ENCODE data around the gene AGXT2. TPM values are rescaled to one million over a fixed set of nuclear protein-coding genes. Genes with fewer than 3 reads are reported as not detected.

Gene AGXT2, protein sequence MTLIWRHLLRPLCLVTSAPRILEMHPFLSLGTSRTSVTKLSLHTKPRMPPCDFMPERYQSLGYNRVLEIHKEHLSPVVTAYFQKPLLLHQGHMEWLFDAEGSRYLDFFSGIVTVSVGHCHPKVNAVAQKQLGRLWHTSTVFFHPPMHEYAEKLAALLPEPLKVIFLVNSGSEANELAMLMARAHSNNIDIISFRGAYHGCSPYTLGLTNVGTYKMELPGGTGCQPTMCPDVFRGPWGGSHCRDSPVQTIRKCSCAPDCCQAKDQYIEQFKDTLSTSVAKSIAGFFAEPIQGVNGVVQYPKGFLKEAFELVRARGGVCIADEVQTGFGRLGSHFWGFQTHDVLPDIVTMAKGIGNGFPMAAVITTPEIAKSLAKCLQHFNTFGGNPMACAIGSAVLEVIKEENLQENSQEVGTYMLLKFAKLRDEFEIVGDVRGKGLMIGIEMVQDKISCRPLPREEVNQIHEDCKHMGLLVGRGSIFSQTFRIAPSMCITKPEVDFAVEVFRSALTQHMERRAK
- not detected for total RNA-seq
- 0.02 TPM for polyA plus RNA-seq
- long read RNA-seq, donor 1 = 0 reads
- long read RNA-seq, donor 2 = 0 reads
- long read RNA-seq, donor 3 = 0 reads
- long read RNA-seq, donor 4 = 0 reads
- long read RNA-seq, donor 5, partial matches to known transcripts = 0 of 2 reads
- long read RNA-seq, donor 5, other reads (novel, unspliced or antisense) = 0 of 2 reads
- long read RNA-seq, donor 6 = 0 reads
- long read RNA-seq, donor 7 = 0 reads
- long read RNA-seq, donor 8 = 0 reads
- long read RNA-seq, donor 9 = 0 reads
- long read RNA-seq, donor 10 = 0 reads

DNA sequence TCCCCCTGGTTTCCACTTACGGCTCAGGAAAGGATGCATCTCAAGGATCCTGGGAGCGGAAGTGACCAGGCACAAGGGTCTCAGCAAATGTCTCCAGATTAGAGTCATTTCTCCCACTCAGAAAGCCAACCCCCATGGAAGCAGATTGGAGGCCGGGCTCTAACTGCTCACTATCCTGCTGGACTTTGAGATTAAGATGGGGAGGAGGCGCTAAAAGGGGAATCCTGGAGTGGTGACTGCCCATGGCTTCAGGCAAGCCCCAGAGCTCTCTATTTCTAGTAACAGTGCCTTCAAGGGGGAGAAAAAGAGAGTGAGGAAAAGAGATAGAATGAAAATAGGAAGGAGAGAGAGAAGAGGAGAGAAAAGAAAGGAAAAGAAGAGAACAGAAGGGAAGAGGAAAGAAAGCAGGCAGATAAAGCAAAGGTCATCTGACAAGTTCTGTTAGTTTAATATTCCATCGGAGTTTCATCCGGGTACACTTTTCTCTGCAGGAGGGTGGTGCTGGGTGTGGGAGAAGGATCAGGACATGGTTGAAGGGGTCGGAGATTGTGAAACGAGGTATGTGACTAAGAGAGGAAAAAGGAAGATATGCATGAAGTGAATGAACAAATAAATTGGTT lies at the start of gene AGXT2:
Gene AGXT2, minus strand, starts transcription at position 165 of the 620 bp plus-strand sequence. Its CDS starts 57 bp downstream, at position 108.
- 86% methylated on average over 8 of the region's 8 CpGs for WGBS
- no peak within 1 kb of the TSS for H3K4me3 ChIP-seq (ENCODE audit: low read length in 2 of 2)

DNA sequence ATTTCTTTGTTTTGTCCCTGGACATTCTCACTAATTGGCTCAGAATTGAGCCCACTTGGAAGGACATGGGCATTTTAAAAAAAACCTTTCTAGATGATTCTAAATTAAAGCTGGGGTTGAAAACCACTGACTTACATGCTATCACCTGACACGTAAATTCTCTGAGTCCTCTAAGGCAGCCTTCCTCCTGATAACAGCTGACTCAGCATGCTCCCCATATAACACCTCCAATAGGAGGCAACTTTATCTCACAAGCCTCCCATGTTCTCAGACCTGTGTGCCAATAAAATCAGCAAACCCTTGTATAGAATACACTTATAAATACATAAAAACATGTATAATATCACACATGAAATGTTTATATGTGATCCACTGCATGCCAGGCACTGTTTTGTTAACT lies 49.2 kb upstream of the AGXT2 start:
- Histone ChIP-seq H3K27ac (ENCODE audit: low read depth in 1 of 2, low read length in 1 of 2) (no peak overlapping the region), H3K4me1 (ENCODE audit: control insufficient read depth in 2 of 2, insufficient read depth in 2 of 2, low read length in 2 of 2) (no peaks in the 10 kb centered on the region), H3K9me3 (ENCODE audit: control insufficient read depth in 2 of 2, insufficient read depth in 1 of 2, low read length in 1 of 2) (no peaks in the 10 kb centered on the region), H3K4me3 (ENCODE audit: low read length in 2 of 2) (no peak overlapping the region), H3K27me3 (ENCODE audit: control insufficient read depth in 2 of 2, insufficient read depth in 1 of 2, low read length in 1 of 2) (no peaks in the 10 kb centered on the region), H3K36me3 (ENCODE audit: control insufficient read depth in 2 of 2, insufficient read depth in 2 of 2, low read length in 1 of 2) (no peaks in the 10 kb centered on the region)
- 88% methylated on average over 1 of the region's 1 CpG for WGBS
- no peak for DNase-seq (ENCODE audit: low read depth in 6 of 9, low spot score in 9 of 9)

More for the DNA sequence above, at the start of gene AGXT2:
- Histone ChIP-seq H3K9me3 (ENCODE audit: control insufficient read depth in 2 of 2, insufficient read depth in 1 of 2, low read length in 1 of 2) (no peaks in the 10 kb centered on the region), H3K4me1 (ENCODE audit: control insufficient read depth in 2 of 2, insufficient read depth in 2 of 2, low read length in 2 of 2) (no peaks in the 10 kb centered on the region), H3K27me3 (ENCODE audit: control insufficient read depth in 2 of 2, insufficient read depth in 1 of 2, low read length in 1 of 2) (no peaks in the 10 kb centered on the region), H3K27ac (ENCODE audit: low read depth in 1 of 2, low read length in 1 of 2) (no peak within 1 kb of the TSS), H3K36me3 (ENCODE audit: control insufficient read depth in 2 of 2, insufficient read depth in 2 of 2, low read length in 1 of 2) (no peaks in the 10 kb centered on the region)
- DNase-seq (ENCODE audit: low read depth in 6 of 9, low spot score in 9 of 9) = no peak

DNA sequence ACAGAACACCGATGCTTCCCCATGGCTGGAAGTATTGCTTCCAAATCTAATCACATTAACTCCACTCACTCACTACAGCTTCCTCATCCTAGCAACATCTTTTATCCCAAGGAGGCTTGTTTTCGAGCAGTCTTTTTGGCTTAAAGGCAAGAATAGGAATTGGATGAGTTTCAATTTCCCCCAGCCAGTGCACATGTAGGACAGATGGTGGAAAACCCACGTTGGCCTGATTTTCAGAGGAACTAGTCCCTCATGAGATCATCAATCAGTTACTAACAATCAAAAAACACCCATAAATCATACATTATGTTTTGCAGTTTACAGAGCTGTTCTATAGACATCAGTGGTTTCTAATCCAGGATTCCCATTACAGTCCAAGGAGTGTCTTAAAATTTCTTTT lies 48.5 kb upstream of the AGXT2 start:
- no peak for DNase-seq (ENCODE audit: low read depth in 6 of 9, low spot score in 9 of 9)

DNA sequence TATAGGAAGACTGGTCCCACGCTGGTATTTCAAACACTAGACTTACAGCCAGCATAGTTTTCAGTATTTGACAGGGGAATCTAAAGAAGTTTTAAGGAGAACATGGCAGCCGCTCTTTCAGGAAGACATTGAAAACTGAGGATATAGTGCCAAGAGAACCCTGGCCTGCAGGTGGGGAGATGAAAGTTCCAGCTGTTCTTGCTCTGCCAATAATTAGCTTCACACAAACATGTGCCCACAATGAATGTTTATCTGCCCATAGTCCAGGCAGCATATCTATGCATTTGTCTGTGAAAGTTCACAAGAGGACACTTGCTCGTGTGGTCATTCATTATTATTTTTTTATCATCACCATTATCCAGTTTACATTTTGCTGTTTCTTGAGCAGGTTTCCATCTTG lies 47.6 kb upstream of the AGXT2 start:
- WGBS = 92% methylated on average over 3 of the region's 3 CpGs

More for the DNA sequence above, 48.5 kb upstream of the AGXT2 start:
- Histone ChIP-seq H3K4me3 (ENCODE audit: low read length in 2 of 2) (no peak overlapping the region), H3K27ac (ENCODE audit: low read depth in 1 of 2, low read length in 1 of 2) (no peak overlapping the region), H3K36me3 (ENCODE audit: control insufficient read depth in 2 of 2, insufficient read depth in 2 of 2, low read length in 1 of 2) (no peaks in the 10 kb centered on the region), H3K4me1 (ENCODE audit: control insufficient read depth in 2 of 2, insufficient read depth in 2 of 2, low read length in 2 of 2) (no peaks in the 10 kb centered on the region), H3K9me3 (ENCODE audit: control insufficient read depth in 2 of 2, insufficient read depth in 1 of 2, low read length in 1 of 2) (no peaks in the 10 kb centered on the region), H3K27me3 (ENCODE audit: control insufficient read depth in 2 of 2, insufficient read depth in 1 of 2, low read length in 1 of 2) (no peaks in the 10 kb centered on the region)
- WGBS = 72% methylated on average over 3 of the region's 3 CpGs

DNA sequence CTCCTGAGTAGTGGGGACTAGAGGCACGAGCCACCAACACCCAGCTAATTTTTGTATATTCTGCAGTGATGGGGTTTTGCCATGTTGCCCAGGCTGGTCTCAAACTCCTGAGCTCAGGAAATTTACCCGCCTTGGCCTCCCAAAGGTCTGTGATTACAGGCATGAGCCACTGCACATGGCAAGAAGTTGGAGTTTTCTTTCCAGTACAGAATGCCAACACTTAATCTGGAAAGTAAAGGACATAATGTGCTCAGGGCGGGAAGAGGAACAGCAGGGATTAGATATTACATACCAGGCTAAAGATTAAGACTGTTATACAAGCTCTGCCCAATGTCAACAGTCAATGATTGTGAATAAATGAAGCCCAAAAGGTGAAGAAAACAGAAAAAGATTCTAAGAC lies 47.2 kb upstream of the AGXT2 start:
- 96% methylated on average over 3 of the region's 3 CpGs for WGBS
- Histone ChIP-seq H3K27ac (ENCODE audit: low read depth in 1 of 2, low read length in 1 of 2) (no peak overlapping the region), H3K4me3 (ENCODE audit: low read length in 2 of 2) (no peak overlapping the region), H3K27me3 (ENCODE audit: control insufficient read depth in 2 of 2, insufficient read depth in 1 of 2, low read length in 1 of 2) (no peaks in the 10 kb centered on the region), H3K9me3 (ENCODE audit: control insufficient read depth in 2 of 2, insufficient read depth in 1 of 2, low read length in 1 of 2) (no peaks in the 10 kb centered on the region), H3K4me1 (ENCODE audit: control insufficient read depth in 2 of 2, insufficient read depth in 2 of 2, low read length in 2 of 2) (no peaks in the 10 kb centered on the region), H3K36me3 (ENCODE audit: control insufficient read depth in 2 of 2, insufficient read depth in 2 of 2, low read length in 1 of 2) (no peaks in the 10 kb centered on the region)
- DNase-seq (ENCODE audit: low read depth in 6 of 9, low spot score in 9 of 9) = no peak

More for the DNA sequence above, 47.6 kb upstream of the AGXT2 start:
- H3K9me3 ChIP-seq (ENCODE audit: control insufficient read depth in 2 of 2, insufficient read depth in 1 of 2, low read length in 1 of 2) = no peaks in the 10 kb centered on the region
- H3K27ac ChIP-seq (ENCODE audit: low read depth in 1 of 2, low read length in 1 of 2) = no peak overlapping the region
- no peak overlapping the region for H3K4me3 ChIP-seq (ENCODE audit: low read length in 2 of 2)
- DNase-seq (ENCODE audit: low read depth in 6 of 9, low spot score in 9 of 9) = no peak
- no peaks in the 10 kb centered on the region for H3K27me3 ChIP-seq (ENCODE audit: control insufficient read depth in 2 of 2, insufficient read depth in 1 of 2, low read length in 1 of 2)
- no peaks in the 10 kb centered on the region for H3K36me3 ChIP-seq (ENCODE audit: control insufficient read depth in 2 of 2, insufficient read depth in 2 of 2, low read length in 1 of 2)
- H3K4me1 ChIP-seq (ENCODE audit: control insufficient read depth in 2 of 2, insufficient read depth in 2 of 2, low read length in 2 of 2) = no peaks in the 10 kb centered on the region

DNA sequence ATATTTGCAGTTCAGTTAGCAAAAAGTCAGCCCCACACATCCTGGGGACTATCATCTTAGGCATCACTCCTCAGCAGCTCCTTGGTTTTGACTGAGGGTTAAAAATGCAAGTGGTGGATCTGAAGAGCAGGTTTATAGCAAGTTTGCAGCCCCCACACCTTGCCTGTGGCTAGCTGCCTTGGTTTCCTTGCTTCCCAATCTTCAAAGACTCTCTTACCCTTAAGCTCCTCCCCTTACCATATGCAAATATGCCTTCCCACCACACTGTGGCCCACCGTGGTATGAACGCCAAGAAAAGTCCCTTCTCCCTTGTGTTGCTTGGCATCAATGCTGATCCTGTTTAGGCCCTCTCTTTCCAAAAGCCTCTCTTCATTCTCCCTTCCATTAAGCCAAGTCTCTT lies 45.0 kb upstream of the AGXT2 start:
- no peaks in the 10 kb centered on the region for H3K9me3 ChIP-seq (ENCODE audit: control insufficient read depth in 2 of 2, insufficient read depth in 1 of 2, low read length in 1 of 2)
- H3K27me3 ChIP-seq (ENCODE audit: control insufficient read depth in 2 of 2, insufficient read depth in 1 of 2, low read length in 1 of 2) = peaks cover 0 to 2% of the 10 kb centered on the region in 2 donors
- WGBS = 7% methylated on average over 2 of the region's 2 CpGs
- H3K4me1 ChIP-seq (ENCODE audit: control insufficient read depth in 2 of 2, insufficient read depth in 2 of 2, low read length in 2 of 2) = no peaks in the 10 kb centered on the region
- DNase-seq (ENCODE audit: low read depth in 6 of 9, low spot score in 9 of 9) = peak in 1 of 9 donors; percentile 5
- H3K27ac ChIP-seq (ENCODE audit: low read depth in 1 of 2, low read length in 1 of 2) = no peak overlapping the region
- no peaks in the 10 kb centered on the region for H3K36me3 ChIP-seq (ENCODE audit: control insufficient read depth in 2 of 2, insufficient read depth in 2 of 2, low read length in 1 of 2)
- no peak overlapping the region for H3K4me3 ChIP-seq (ENCODE audit: low read length in 2 of 2)

DNA sequence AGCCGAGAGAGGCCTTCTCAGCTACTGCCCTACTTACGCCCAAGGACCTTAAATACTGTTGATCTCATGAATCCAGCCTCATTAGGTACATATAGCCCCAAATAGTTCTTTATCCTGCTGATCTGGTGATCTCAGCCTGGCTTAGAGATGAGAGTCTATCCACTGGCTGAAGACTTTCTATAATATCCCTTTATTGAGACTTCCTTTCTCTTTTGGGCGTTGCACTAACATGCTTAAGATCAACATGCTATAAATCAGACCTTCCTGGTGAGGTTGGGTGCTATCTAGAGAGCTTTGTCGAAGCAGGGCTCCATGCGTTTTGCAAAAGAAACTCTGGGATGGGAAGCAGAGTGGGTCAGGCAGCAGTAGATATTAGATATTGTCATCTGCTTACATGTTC lies 44.0 kb upstream of the AGXT2 start:
- WGBS = 82% methylated on average over 5 of the region's 5 CpGs
- Histone ChIP-seq H3K36me3 (ENCODE audit: control insufficient read depth in 2 of 2, insufficient read depth in 2 of 2, low read length in 1 of 2) (no peaks in the 10 kb centered on the region), H3K4me3 (ENCODE audit: low read length in 2 of 2) (no peak overlapping the region), H3K27ac (ENCODE audit: low read depth in 1 of 2, low read length in 1 of 2) (no peak overlapping the region), H3K27me3 (ENCODE audit: control insufficient read depth in 2 of 2, insufficient read depth in 1 of 2, low read length in 1 of 2) (peaks cover 0 to 2% of the 10 kb centered on the region in 2 donors), H3K4me1 (ENCODE audit: control insufficient read depth in 2 of 2, insufficient read depth in 2 of 2, low read length in 2 of 2) (no peaks in the 10 kb centered on the region), H3K9me3 (ENCODE audit: control insufficient read depth in 2 of 2, insufficient read depth in 1 of 2, low read length in 1 of 2) (no peaks in the 10 kb centered on the region)
- DNase-seq (ENCODE audit: low read depth in 6 of 9, low spot score in 9 of 9) = no peak

DNA sequence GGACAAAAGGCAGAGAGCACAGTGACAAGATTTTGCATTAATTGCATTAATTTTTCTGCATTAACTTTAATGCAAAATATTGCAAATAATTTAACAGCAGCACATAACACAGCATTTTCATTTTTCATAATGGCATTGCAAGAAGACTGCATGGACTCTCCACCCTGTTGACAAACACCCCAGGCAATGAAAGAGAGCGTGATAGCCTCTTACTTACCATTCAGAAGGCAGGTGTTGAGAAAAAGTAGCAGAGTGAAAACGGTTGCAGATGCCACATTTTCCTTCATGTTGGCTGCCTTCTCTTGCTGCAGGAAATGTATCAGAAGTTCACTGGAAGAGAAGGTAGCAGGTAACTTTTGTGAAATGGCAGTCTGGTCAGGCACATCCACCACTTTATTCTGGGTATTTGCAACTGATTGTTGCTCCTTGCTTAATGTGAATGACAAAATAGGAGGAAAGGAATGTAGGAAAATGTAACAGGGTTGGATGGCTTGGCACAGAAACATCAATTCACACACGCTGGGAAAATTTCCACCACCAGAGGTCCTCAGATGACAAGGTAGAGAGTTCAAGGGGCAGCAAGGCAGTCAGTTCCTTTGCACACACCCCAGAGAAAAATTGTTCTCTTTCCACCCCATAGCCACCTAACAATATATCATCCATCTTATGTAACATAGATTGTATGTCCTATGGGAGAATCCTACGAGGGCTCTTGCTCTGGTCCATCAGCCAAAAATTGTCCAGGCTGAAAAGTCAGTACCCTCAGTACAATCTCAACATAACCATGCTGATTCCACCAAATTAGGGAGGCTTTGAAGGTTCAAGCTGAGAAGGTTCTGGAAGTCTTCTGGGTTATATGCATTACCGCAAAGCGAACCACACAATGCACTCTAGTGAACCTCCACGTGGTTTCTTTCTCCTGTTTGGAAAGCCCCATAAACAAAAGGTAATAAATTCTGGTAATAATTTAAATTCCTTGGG lies 41.9 kb upstream of the AGXT2 start:
- H3K27ac ChIP-seq (ENCODE audit: low read depth in 1 of 2, low read length in 1 of 2) = no peak overlapping the region
- 74% methylated on average over 7 of the region's 7 CpGs for WGBS
- peak in 8 of 9 donors; percentile 12 to 67 (median 38) for DNase-seq (ENCODE audit: low read depth in 6 of 9, low spot score in 9 of 9)

More for the DNA sequence above, 41.9 kb upstream of the AGXT2 start:
- H3K27me3 ChIP-seq (ENCODE audit: control insufficient read depth in 2 of 2, insufficient read depth in 1 of 2, low read length in 1 of 2) = peaks cover 0 to 2% of the 10 kb centered on the region in 2 donors
- H3K36me3 ChIP-seq (ENCODE audit: control insufficient read depth in 2 of 2, insufficient read depth in 2 of 2, low read length in 1 of 2) = no peaks in the 10 kb centered on the region
- no peaks in the 10 kb centered on the region for H3K9me3 ChIP-seq (ENCODE audit: control insufficient read depth in 2 of 2, insufficient read depth in 1 of 2, low read length in 1 of 2)
- no peaks in the 10 kb centered on the region for H3K4me1 ChIP-seq (ENCODE audit: control insufficient read depth in 2 of 2, insufficient read depth in 2 of 2, low read length in 2 of 2)
- no peak overlapping the region for H3K4me3 ChIP-seq (ENCODE audit: low read length in 2 of 2)

Data from thymus (tissue), 14 donors.